SK-N-SH (cell line): ENCODE data around the gene RFFL. TPM values are rescaled to one million over a fixed set of nuclear protein-coding genes. Genes with fewer than 3 reads are reported as not detected.

ENCODE experiments used
- CTCF ChIA-PET: fragments of 300-600, 350-600 bp; formaldehyde crosslinking; extraction: SDS; loops from one replicate; lab custom pipeline; 2021; lab: Yijun Ruan, JAX
- POLR2A ChIA-PET: fragments of 350-600 bp; sonication (Branson Sonifier 250); formaldehyde crosslinking; extraction: SDS; loops from one replicate; lab custom pipeline; 2020; ENCODE audit warnings: antibody characterized with exemption, inconsistent platforms; lab: Yijun Ruan, JAX
- DNase-seq: peaks from one replicate; pipeline ENCODE4 v3.0.0; 2012
- H2AFZ ChIP-seq: fragments of 200-600 bp; sonication (generic); 2 replicates; pipeline ENCODE4 v1.8.1; 2016; ENCODE audit warnings: antibody characterized with exemption, mild to moderate bottlenecking, low read depth
- H3F3A ChIP-seq: fragments of 200-600 bp; sonication (generic); replicated peaks from 2 replicates; pipeline ENCODE3; 2016; ENCODE audit warnings: antibody characterized with exemption, mild to moderate bottlenecking; ENCODE audit not compliant: insufficient read depth
- H3K27ac ChIP-seq, 2 experiments: fragments of 200-500 bp in 1 of 2; fragments of 200-600 bp in 1 of 2; sonication (Bioruptor generic) in 1 of 2; sonication (generic), shearing (Covaris generic) in 1 of 2; 2 replicates each; pipeline versions ENCODE4 v1.5.1 to v1.6.1; 2014 to 2016; ENCODE audit warnings: low read depth in 2 of 2, inconsistent platforms in 1 of 2, low read length in 1 of 2, mild to moderate bottlenecking in 1 of 2, mixed read lengths in 1 of 2
- H3K27me3 ChIP-seq: fragments of 200-600 bp; sonication (generic), shearing (Covaris generic); 2 replicates; pipeline ENCODE4 v1.6.1; 2016; ENCODE audit warnings: mixed run types; ENCODE audit not compliant: insufficient read depth
- H3K36me3 ChIP-seq, 2 experiments: fragments of 200-500 bp in 1 of 2; fragments of 200-600 bp in 1 of 2; sonication (Bioruptor generic) in 1 of 2; sonication (generic) in 1 of 2; replicated peaks in 1 of 2; 2 replicates each; pipeline versions ENCODE3 to v1.5.1; 2014 to 2016; ENCODE audit warnings: low read length in 1 of 2, mild to moderate bottlenecking in 1 of 2; ENCODE audit not compliant: insufficient read depth in 2 of 2, control insufficient read depth in 1 of 2
- H3K4me1 ChIP-seq, 2 experiments: fragments of 200-500 bp in 1 of 2; fragments of 200-600 bp in 1 of 2; sonication (Bioruptor generic) in 1 of 2; sonication (generic), shearing (Covaris generic) in 1 of 2; 2 replicates each; pipeline versions ENCODE4 v1.5.1 to v1.6.1; 2014 to 2016; ENCODE audit warnings: low read depth in 1 of 2, low read length in 1 of 2, mixed run types in 1 of 2; ENCODE audit not compliant: insufficient read depth in 2 of 2, control insufficient read depth in 1 of 2
- H3K4me2 ChIP-seq: fragments of 200-600 bp; sonication (generic), shearing (Covaris generic); 2 replicates; pipeline ENCODE4 v1.6.1; 2017; ENCODE audit warnings: mixed run types
- H3K4me3 ChIP-seq, 2 experiments: fragments of 200-500 bp in 1 of 2; fragments of 200-600 bp in 1 of 2; sonication (Bioruptor generic) in 1 of 2; sonication (generic), shearing (Covaris generic) in 1 of 2; 2 replicates each; pipeline versions ENCODE4 v1.5.1 to v1.8.1; 2014 to 2016; ENCODE audit warnings: low read depth in 2 of 2, inconsistent platforms in 1 of 2, low read length in 1 of 2, mild to moderate bottlenecking in 1 of 2, mixed read lengths in 1 of 2, moderate library complexity in 1 of 2
- H3K79me2 ChIP-seq: fragments of 200-600 bp; sonication (generic); 2 replicates; pipeline ENCODE4 v1.8.1; 2017; ENCODE audit warnings: mild to moderate bottlenecking; ENCODE audit not compliant: insufficient read depth
- H3K9ac ChIP-seq: fragments of 200-600 bp; sonication (generic); 2 replicates; pipeline ENCODE4 v1.6.1; 2017; ENCODE audit warnings: mixed run types
- H3K9me2 ChIP-seq: fragments of 200-600 bp; sonication (generic); 2 replicates; pipeline ENCODE4 v1.6.1; 2017; ENCODE audit warnings: mixed run types
- H3K9me3 ChIP-seq: fragments of 200-600 bp; sonication (generic); 2 replicates; pipeline ENCODE4 v1.6.1; 2017; ENCODE audit warnings: mixed run types, mild to moderate bottlenecking, moderate library complexity
- H4K20me1 ChIP-seq: fragments of 200-600 bp; sonication (generic); 2 replicates; pipeline ENCODE4 v1.6.1; 2017; ENCODE audit warnings: mild to moderate bottlenecking, mixed run types; ENCODE audit not compliant: insufficient read depth
- ELF1 ChIP-seq: IDR thresholded peaks from 2 replicates; pipeline ENCODE4 v1.4.0; 2012
- EP300 ChIP-seq, 2 experiments: IDR thresholded peaks; 2 replicates each; pipeline versions ENCODE4 v1.4.0 to v1.6.1; 2012; ENCODE audit warnings: borderline replicate concordance in 1 of 2, low read depth in 1 of 2, low read length in 1 of 2
- FOXM1 ChIP-seq: IDR thresholded peaks from 2 replicates; pipeline ENCODE4 v1.4.0; 2012; ENCODE audit warnings: low read depth, mild to moderate bottlenecking
- MEF2A ChIP-seq: IDR thresholded peaks from 2 replicates; pipeline ENCODE4 v1.4.0; 2012; ENCODE audit warnings: low read depth, borderline replicate concordance
- NRF1 ChIP-seq: IDR thresholded peaks from 2 replicates; pipeline ENCODE4 v1.6.1; 2012; ENCODE audit warnings: low read depth, mild to moderate bottlenecking, low read length
- RAD21 ChIP-seq: IDR thresholded peaks from 2 replicates; pipeline ENCODE4 v1.6.1; 2012; ENCODE audit warnings: mild to moderate bottlenecking, low read length
- RCOR1 ChIP-seq: fragments of 150-350 bp; IDR thresholded peaks from 2 replicates; pipeline ENCODE4 v1.6.1; 2017; ENCODE audit warnings: antibody characterized with exemption, low read length
- SMC3 ChIP-seq: IDR thresholded peaks from 2 replicates; pipeline ENCODE4 v1.6.1; 2012; ENCODE audit warnings: low read depth, low read length, improper control_type of control experiment
- TAF1 ChIP-seq: IDR thresholded peaks from 2 replicates; pipeline ENCODE4 v1.6.1; 2012; ENCODE audit warnings: low read depth, mild to moderate bottlenecking, low read length, moderate library complexity, borderline replicate concordance
- TCF12 ChIP-seq: IDR thresholded peaks from 2 replicates; pipeline ENCODE4 v1.4.0; 2012
- TEAD4 ChIP-seq: IDR thresholded peaks from 2 replicates; pipeline ENCODE4 v1.4.0; 2012; ENCODE audit warnings: mild to moderate bottlenecking, borderline replicate concordance; ENCODE audit not compliant: insufficient read depth
- WGBS: methylation state at CpG from one replicate; pipeline ENCODE4 v1.1.6; 2017; ENCODE audit warnings: low lambda C conversion rate; 5-methylcytosine and 5-hydroxymethylcytosine counted together
- polyA plus RNA-seq, 3 experiments: library from polyadenylated mRNA; depleted of rRNA; stranded (reverse); fragments of >200 nt; gene quantifications; 2 replicates each; pipeline ENCODE4 v1.2.3, GENCODE V29; 2012
- TF ChIP-seq, protein P1 (sequence below): IDR thresholded peaks from 2 replicates; pipeline ENCODE4; 2012
- TF ChIP-seq, protein P2 (sequence below): IDR thresholded peaks from 2 replicates; pipeline ENCODE4 v1.6.1; 2012; ENCODE audit warnings: mild to moderate bottlenecking, low read depth, low read length, moderate library complexity
- TF ChIP-seq, protein P3 (sequence below): IDR thresholded peaks from 2 replicates; pipeline ENCODE4 v1.4.0; 2012; ENCODE audit warnings: low read depth, borderline replicate concordance
- TF ChIP-seq, protein P4 (sequence below): IDR thresholded peaks from 2 replicates; pipeline ENCODE4 v1.4.0; 2012; ENCODE audit warnings: low read depth

The RFFL gene
- polyA plus RNA-seq, 1 of the 3 experiments (the other 2 are of a cell fraction), result 10.1 TPM

DNA sequence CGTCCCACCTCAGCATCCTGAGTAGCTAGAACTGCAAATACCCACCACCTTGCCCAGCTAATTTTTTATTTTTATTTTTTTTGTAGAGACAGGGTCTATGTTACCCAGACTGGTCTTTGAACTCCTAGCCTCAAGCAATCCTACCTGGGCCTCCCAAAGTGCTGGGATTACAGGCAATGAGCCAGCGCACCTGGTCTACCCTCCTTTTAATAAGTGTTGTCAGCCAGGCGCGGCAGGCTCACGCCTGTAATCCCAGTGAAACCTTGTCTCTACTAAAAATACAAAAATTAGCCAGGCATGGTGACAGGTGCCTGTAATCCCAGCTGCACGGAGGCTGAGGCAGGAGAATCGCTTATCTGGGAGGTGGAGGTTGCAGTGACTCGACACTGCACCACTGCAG lies 19.3 kb downstream of the RFFL start:
- Histone ChIP-seq H3K36me3 (no peaks in the 10 kb centered on the region), H3F3A (peaks cover 15% of the 10 kb centered on the region), H3K79me2 (peaks cover 38% of the 10 kb centered on the region), H3K4me1 (peaks cover 3 to 16% of the 10 kb centered on the region in 2 experiments; a peak in 2 of 4 replicates), H3K9me2 (no peaks in the 10 kb centered on the region), H3K4me3 (no peak overlapping the region), H3K4me2 (no peak overlapping the region), H3K9ac (no peak overlapping the region), H3K9me3 (no peaks in the 10 kb centered on the region), H3K27me3 (no peaks in the 10 kb centered on the region), H4K20me1 (0 out of 2 replicates have a peak, but pooled peaks cover 6% of the 10 kb centered on the region), H2AFZ (no peak overlapping the region), H3K27ac (no peak overlapping the region)
- DNase-seq, result no peak
- ChIA-PET POLR2A (no interaction called here), CTCF (no interaction called here)
- 99% methylated on average over 8 of the region's 8 CpGs for whole genome bisulfite sequencing
- TF ChIP-seq TCF12 (no peak), EP300 (IDR thresholded peaks at IDR 0.05; ENCODE audit: borderline replicate concordance in 1 of 2, low read depth in 1 of 2, low read length in 1 of 2) (no peak), TEAD4 (no peak), NRF1 (no peak), ELF1 (no peak)

DNA sequence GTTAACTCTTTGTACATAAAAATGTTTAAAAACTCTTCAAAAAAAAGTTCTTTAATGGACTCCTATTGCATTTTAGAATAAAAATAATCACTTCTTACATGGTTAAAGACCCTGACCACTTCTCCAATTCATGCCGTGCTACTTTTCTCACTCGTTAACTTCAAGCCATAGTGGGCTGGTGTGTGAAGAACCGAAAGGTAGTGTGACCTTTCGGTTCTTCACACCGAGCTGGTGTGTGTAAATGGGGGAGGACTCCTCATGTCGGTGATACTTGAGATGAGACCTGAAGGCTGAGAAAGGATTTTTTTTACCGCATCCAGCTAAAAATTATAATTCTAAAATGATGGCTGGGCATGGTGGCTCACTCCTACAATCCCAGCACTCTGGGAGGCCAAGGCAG lies 22.1 kb downstream of the RFFL start:
- H4K20me1 ChIP-seq, result no peaks in the 10 kb centered on the region
- POLR2A ChIA-PET, result no interaction called here
- 98% methylated on average over 7 of the region's 7 CpGs for WGBS
- CTCF ChIA-PET, result interaction anchor here (1.0 to 1.3 kb wide), 2 partner anchors 13 to 19 kb away, joined by 3 to 4 read pairs; no protein-coding TSS in a partner anchor
- H3K27me3 ChIP-seq, result no peaks in the 10 kb centered on the region
- no peaks in the 10 kb centered on the region for H3K9me3 ChIP-seq
- no peaks in the 10 kb centered on the region for H3K36me3 ChIP-seq
- peaks cover 5% of the 10 kb centered on the region for H3F3A ChIP-seq
- no peak overlapping the region for H3K9ac ChIP-seq
- no peak overlapping the region for H3K4me3 ChIP-seq
- DNase-seq, result no peak
- H3K27ac ChIP-seq, result no peak overlapping the region
- peaks cover 37% of the 10 kb centered on the region for H3K79me2 ChIP-seq
- no peak for TF ChIP-seq SMC3
- TF ChIP-seq, protein P1, sequence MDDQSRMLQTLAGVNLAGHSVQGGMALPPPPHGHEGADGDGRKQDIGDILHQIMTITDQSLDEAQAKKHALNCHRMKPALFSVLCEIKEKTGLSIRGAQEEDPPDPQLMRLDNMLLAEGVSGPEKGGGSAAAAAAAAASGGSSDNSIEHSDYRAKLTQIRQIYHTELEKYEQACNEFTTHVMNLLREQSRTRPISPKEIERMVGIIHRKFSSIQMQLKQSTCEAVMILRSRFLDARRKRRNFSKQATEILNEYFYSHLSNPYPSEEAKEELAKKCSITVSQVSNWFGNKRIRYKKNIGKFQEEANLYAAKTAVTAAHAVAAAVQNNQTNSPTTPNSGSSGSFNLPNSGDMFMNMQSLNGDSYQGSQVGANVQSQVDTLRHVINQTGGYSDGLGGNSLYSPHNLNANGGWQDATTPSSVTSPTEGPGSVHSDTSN, result no peak
- TF ChIP-seq RAD21, result no peak
- TF ChIP-seq, protein P2, sequence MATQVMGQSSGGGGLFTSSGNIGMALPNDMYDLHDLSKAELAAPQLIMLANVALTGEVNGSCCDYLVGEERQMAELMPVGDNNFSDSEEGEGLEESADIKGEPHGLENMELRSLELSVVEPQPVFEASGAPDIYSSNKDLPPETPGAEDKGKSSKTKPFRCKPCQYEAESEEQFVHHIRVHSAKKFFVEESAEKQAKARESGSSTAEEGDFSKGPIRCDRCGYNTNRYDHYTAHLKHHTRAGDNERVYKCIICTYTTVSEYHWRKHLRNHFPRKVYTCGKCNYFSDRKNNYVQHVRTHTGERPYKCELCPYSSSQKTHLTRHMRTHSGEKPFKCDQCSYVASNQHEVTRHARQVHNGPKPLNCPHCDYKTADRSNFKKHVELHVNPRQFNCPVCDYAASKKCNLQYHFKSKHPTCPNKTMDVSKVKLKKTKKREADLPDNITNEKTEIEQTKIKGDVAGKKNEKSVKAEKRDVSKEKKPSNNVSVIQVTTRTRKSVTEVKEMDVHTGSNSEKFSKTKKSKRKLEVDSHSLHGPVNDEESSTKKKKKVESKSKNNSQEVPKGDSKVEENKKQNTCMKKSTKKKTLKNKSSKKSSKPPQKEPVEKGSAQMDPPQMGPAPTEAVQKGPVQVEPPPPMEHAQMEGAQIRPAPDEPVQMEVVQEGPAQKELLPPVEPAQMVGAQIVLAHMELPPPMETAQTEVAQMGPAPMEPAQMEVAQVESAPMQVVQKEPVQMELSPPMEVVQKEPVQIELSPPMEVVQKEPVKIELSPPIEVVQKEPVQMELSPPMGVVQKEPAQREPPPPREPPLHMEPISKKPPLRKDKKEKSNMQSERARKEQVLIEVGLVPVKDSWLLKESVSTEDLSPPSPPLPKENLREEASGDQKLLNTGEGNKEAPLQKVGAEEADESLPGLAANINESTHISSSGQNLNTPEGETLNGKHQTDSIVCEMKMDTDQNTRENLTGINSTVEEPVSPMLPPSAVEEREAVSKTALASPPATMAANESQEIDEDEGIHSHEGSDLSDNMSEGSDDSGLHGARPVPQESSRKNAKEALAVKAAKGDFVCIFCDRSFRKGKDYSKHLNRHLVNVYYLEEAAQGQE, result no peak
- TF ChIP-seq FOXM1, result no peak
- TF ChIP-seq, protein P3, sequence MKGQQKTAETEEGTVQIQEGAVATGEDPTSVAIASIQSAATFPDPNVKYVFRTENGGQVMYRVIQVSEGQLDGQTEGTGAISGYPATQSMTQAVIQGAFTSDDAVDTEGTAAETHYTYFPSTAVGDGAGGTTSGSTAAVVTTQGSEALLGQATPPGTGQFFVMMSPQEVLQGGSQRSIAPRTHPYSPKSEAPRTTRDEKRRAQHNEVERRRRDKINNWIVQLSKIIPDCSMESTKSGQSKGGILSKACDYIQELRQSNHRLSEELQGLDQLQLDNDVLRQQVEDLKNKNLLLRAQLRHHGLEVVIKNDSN, result no peak
- no peak for TF ChIP-seq RCOR1
- no peak for TF ChIP-seq MEF2A
- TF ChIP-seq, protein P4, sequence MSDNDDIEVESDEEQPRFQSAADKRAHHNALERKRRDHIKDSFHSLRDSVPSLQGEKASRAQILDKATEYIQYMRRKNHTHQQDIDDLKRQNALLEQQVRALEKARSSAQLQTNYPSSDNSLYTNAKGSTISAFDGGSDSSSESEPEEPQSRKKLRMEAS, result no peak
- no peak for TF ChIP-seq TAF1
- TF ChIP-seq NRF1, result no peak
- no peak for TF ChIP-seq ELF1
- TF ChIP-seq, all 33 proteins: peak for 0
- Histone ChIP-seq H2AFZ (no peak overlapping the region), H3K9me2 (no peaks in the 10 kb centered on the region), H3K4me2 (no peak overlapping the region), H3K4me1 (peaks cover 0 to 8% of the 10 kb centered on the region in 2 experiments; a peak in 1 of 4 replicates)
